SIG-M5 treated with dmso at 0.1 percent for 504 hours (cell line): ENCODE measurements around the gene TMPRSS7.
"Not testable (repeated sequence)": the region's sequence is repeated elsewhere in the genome, so short reads cannot be mapped to it uniquely, and the experiment has no call there.

Source experiments
- DNase-seq: peaks from one replicate; lab custom pipeline; 2025; ENCODE audit not compliant: unreplicated experiment; lab: John Stamatoyannopoulos, UW

Gene TMPRSS7

GRCh38 chr3:112011376-112011940 lies 23.1 kb upstream of the TMPRSS7 start:
- no peak for DNase-seq

- DNase-seq, result no peak
These were observed 22.1 kb upstream of the TMPRSS7 start for GRCh38 chr3:112012205-112012992.

- peak; percentile 81 for DNase-seq
These were observed 21.3 kb upstream of the TMPRSS7 start for GRCh38 chr3:112013058-112013783.

- no peak for DNase-seq
These were observed 20.8 kb upstream of the TMPRSS7 start for GRCh38 chr3:112013784-112014143.

GRCh38 chr3:112017091-112017490 lies 17.4 kb upstream of the TMPRSS7 start:
- no peak for DNase-seq

GRCh38 chr3:112018712-112019111 lies 15.8 kb upstream of the TMPRSS7 start:
- no peak for DNase-seq

- no peak for DNase-seq
These were observed 14.8 kb upstream of the TMPRSS7 start for GRCh38 chr3:112019716-112020115.

- DNase-seq, result no peak
These were observed 13.9 kb upstream of the TMPRSS7 start for GRCh38 chr3:112020674-112021085.

GRCh38 chr3:112027142-112027541 lies 7.4 kb upstream of the TMPRSS7 start:
- DNase-seq, result no peak

- DNase-seq, result no peak
These were observed 6.7 kb upstream of the TMPRSS7 start for GRCh38 chr3:112027826-112028225.

- DNase-seq, result no peak
These were observed 3.6 kb upstream of the TMPRSS7 start for GRCh38 chr3:112030901-112031300.

- DNase-seq, result no peak
These were observed 2.3 kb upstream of the TMPRSS7 start for GRCh38 chr3:112032098-112032731.

- DNase-seq, result no peak
These were observed 705 bp downstream of the TMPRSS7 start for GRCh38 chr3:112035241-112035640.

GRCh38 chr3:112037194-112037593 lies 2.7 kb downstream of the TMPRSS7 start:
- DNase-seq, result not testable (repeated sequence)

- DNase-seq, result no peak
These were observed 4.3 kb downstream of the TMPRSS7 start for GRCh38 chr3:112038863-112039262.

GRCh38 chr3:112041321-112041720 lies 6.8 kb downstream of the TMPRSS7 start:
- DNase-seq, result no peak

- no peak for DNase-seq
These were observed 8.3 kb downstream of the TMPRSS7 start for GRCh38 chr3:112042842-112043280.

- DNase-seq, result peak; percentile 84
These were observed 9.2 kb downstream of the TMPRSS7 start for GRCh38 chr3:112043621-112044201.

- no peak for DNase-seq
These were observed 12.1 kb downstream of the TMPRSS7 start for GRCh38 chr3:112046599-112046998.

- no peak for DNase-seq
These were observed 12.7 kb downstream of the TMPRSS7 start for GRCh38 chr3:112047264-112047663.

- no peak for DNase-seq
These were observed 14.4 kb downstream of the TMPRSS7 start for GRCh38 chr3:112048911-112049310.
